Osteocyte (in vitro differentiated cells): ENCODE results near the gene ASS1. TPM values are rescaled to one million over a fixed set of nuclear protein-coding genes. Genes with fewer than 3 reads are reported as not detected.

Source experiments
- DNase-seq: peaks from one replicate; pipeline ENCODE4 v3.0.0; 2021; ENCODE audit warnings: mixed read lengths; ENCODE audit not compliant: unreplicated experiment; ENCODE audit errors: extremely low spot score
- H3K27ac Mint-ChIP-seq: one replicate; pipeline ENCODE4 v1.8.0; 2021; ENCODE audit warnings: mild to moderate bottlenecking, mixed read lengths; ENCODE audit not compliant: unreplicated experiment
- H3K27me3 Mint-ChIP-seq: one replicate; pipeline ENCODE4 v1.8.0; 2021; ENCODE audit warnings: mixed read lengths; ENCODE audit not compliant: unreplicated experiment
- H3K36me3 Mint-ChIP-seq: one replicate; pipeline ENCODE4 v1.8.0; 2021; ENCODE audit warnings: mixed read lengths; ENCODE audit not compliant: unreplicated experiment
- H3K4me1 Mint-ChIP-seq: one replicate; pipeline ENCODE4 v1.8.0; 2021; ENCODE audit warnings: mixed read lengths; ENCODE audit not compliant: unreplicated experiment
- H3K4me3 Mint-ChIP-seq: one replicate; pipeline ENCODE4 v1.8.0; 2021; ENCODE audit warnings: mild to moderate bottlenecking, moderate library complexity, mixed read lengths; ENCODE audit not compliant: unreplicated experiment
- H3K9me3 Mint-ChIP-seq: one replicate; pipeline ENCODE4 v1.8.0; 2021; ENCODE audit warnings: mixed read lengths; ENCODE audit not compliant: unreplicated experiment
- CTCF ChIP-seq: fragments of 200-600 bp; sonication (generic); IDR thresholded peaks from 2 replicates; pipeline ENCODE4 v1.5.0; 2021; ENCODE audit warnings: antibody characterized with exemption, mild to moderate bottlenecking, moderate library complexity
- total RNA-seq: library from RNA; stranded (reverse); gene quantifications from 2 replicates; pipeline ENCODE4 v1.2.1, GENCODE V29; 2021

Gene ASS1
- total RNA-seq, 1 donor from 2014 or later = 219 TPM

GRCh38 chr9:130406278-130406895 is 38.4 kb upstream of the ASS1 start:
- H3K36me3 Mint-ChIP-seq = no peaks in the 10 kb centered on the region
- H3K27ac Mint-ChIP-seq = no peak overlapping the region
- peaks cover 26% of the 10 kb centered on the region for H3K27me3 Mint-ChIP-seq
- DNase-seq = no peak
- peaks cover 1% of the 10 kb centered on the region for H3K4me1 Mint-ChIP-seq
- TF ChIP-seq CTCF = no peak
- H3K9me3 Mint-ChIP-seq = no peaks in the 10 kb centered on the region
- no peak overlapping the region for H3K4me3 Mint-ChIP-seq

GRCh38 chr9:130407916-130408663 is 36.7 kb upstream of the ASS1 start:
- Mint-ChIP-seq H3K27me3 (peaks cover 26% of the 10 kb centered on the region), H3K4me3 (no peak overlapping the region), H3K4me1 (peaks cover 1% of the 10 kb centered on the region), H3K36me3 (no peaks in the 10 kb centered on the region), H3K9me3 (no peaks in the 10 kb centered on the region), H3K27ac (no peak overlapping the region)
- no peak for TF ChIP-seq CTCF
- DNase-seq = no peak

- DNase-seq = no peak
- Mint-ChIP-seq H3K36me3 (no peaks in the 10 kb centered on the region), H3K4me1 (peaks cover 1% of the 10 kb centered on the region), H3K4me3 (no peak overlapping the region), H3K27me3 (peaks cover 30% of the 10 kb centered on the region), H3K9me3 (no peaks in the 10 kb centered on the region), H3K27ac (no peak overlapping the region)
- TF ChIP-seq CTCF = no peak
These were observed 36.1 kb upstream of the ASS1 start for GRCh38 chr9:130408669-130409068.

GRCh38 chr9:130409246-130409645 is 35.5 kb upstream of the ASS1 start:
- no peak overlapping the region for H3K27ac Mint-ChIP-seq
- no peak overlapping the region for H3K4me3 Mint-ChIP-seq
- TF ChIP-seq CTCF = no peak
- no peaks in the 10 kb centered on the region for H3K36me3 Mint-ChIP-seq
- no peaks in the 10 kb centered on the region for H3K9me3 Mint-ChIP-seq
- H3K4me1 Mint-ChIP-seq = peaks cover 1% of the 10 kb centered on the region
- DNase-seq = no peak
- peaks cover 34% of the 10 kb centered on the region for H3K27me3 Mint-ChIP-seq

GRCh38 chr9:130410443-130410842 is 34.3 kb upstream of the ASS1 start:
- Mint-ChIP-seq H3K4me3 (no peak overlapping the region), H3K36me3 (no peaks in the 10 kb centered on the region), H3K9me3 (no peaks in the 10 kb centered on the region), H3K4me1 (peaks cover 1% of the 10 kb centered on the region), H3K27me3 (peaks cover 36% of the 10 kb centered on the region), H3K27ac (no peak overlapping the region)
- DNase-seq = no peak
- TF ChIP-seq CTCF = no peak
